Choroid plexus epithelial cell (primary cell): ENCODE data around the gene TH.

ENCODE experiments used
- DNase-seq: peaks from one replicate; pipeline ENCODE4 v3.0.0-alpha.2; 2010; ENCODE audit warnings: low read depth
- H3K4me3 ChIP-seq: 2 replicates; pipeline ENCODE4 v1.5.1; 2011; ENCODE audit warnings: low read depth, mild to moderate bottlenecking, control low read depth, low read length, moderate library complexity
- CTCF ChIP-seq: conservative IDR thresholded peaks from 2 replicates; pipeline ENCODE4 v1.5.1; 2011; ENCODE audit warnings: low read depth, mild to moderate bottlenecking, control low read depth, inconsistent platforms, low read length, moderate library complexity

The TH gene

GRCh38 chr11:2207773-2208621 lies 36.4 kb upstream of the TH start:
- DNase-seq = no peak
- no peak for TF ChIP-seq CTCF
- H3K4me3 ChIP-seq = no peak overlapping the region

- TF ChIP-seq CTCF = no peak
- DNase-seq = no peak
- no peak overlapping the region for H3K4me3 ChIP-seq
These were observed 35.6 kb upstream of the TH start for GRCh38 chr11:2207212-2207611.

- DNase-seq = no peak
- no peak for TF ChIP-seq CTCF
- H3K4me3 ChIP-seq = no peak overlapping the region
These were observed 34.5 kb upstream of the TH start for GRCh38 chr11:2205981-2206690.

- DNase-seq = no peak
- no peak overlapping the region for H3K4me3 ChIP-seq
- no peak for TF ChIP-seq CTCF
These were observed 33.7 kb upstream of the TH start for GRCh38 chr11:2205214-2205720.

- DNase-seq = no peak
- TF ChIP-seq CTCF = no peak
- no peak overlapping the region for H3K4me3 ChIP-seq
These were observed 33.0 kb upstream of the TH start for GRCh38 chr11:2204361-2205213.

- H3K4me3 ChIP-seq = no peak overlapping the region
- no peak for TF ChIP-seq CTCF
- DNase-seq = no peak
These were observed 32.0 kb upstream of the TH start for GRCh38 chr11:2203440-2204259.
